K562 (cell line): Measurements from ENCODE around the gene HIRIP3. TPM values are rescaled to one million over a fixed set of nuclear protein-coding genes. Genes with fewer than 3 reads are reported as not detected.

ENCODE experiments used
- ILK ChIP-seq: fragments of 450-650 bp; IDR thresholded peaks from 2 replicates; pipeline ENCODE4 v1.6.1; 2016; ENCODE audit warnings: missing genetic modification characterization, low read depth, mild to moderate bottlenecking, missing compliant biosample characterization, moderate library complexity, borderline replicate concordance
- PCBP1 ChIP-seq: fragments of 200-400 bp; formaldehyde crosslinking; IDR thresholded peaks from 2 replicates; pipeline ENCODE4 v1.6.1; 2018; ENCODE audit warnings: mild to moderate bottlenecking, low read depth, low read length; ENCODE audit not compliant: poor library complexity, severe bottlenecking
- TCF7 ChIP-seq: sonication (generic); IDR thresholded peaks from 2 replicates; pipeline ENCODE4 v1.6.1; 2016; ENCODE audit warnings: antibody characterized with exemption, borderline replicate concordance
- ZBED1 ChIP-seq: IDR thresholded peaks from 2 replicates; pipeline ENCODE4 v1.6.1; 2014
- polyA plus RNA-seq, 8 experiments: library from polyadenylated mRNA; depleted of rRNA in 4 of 8; stranded (reverse) in 5 of 8; unstranded in 3 of 8; fragments of >200 nt; fragmentation: Nextera tagmentation in 2 of 8; fragmentation: Illumina TruSeq in 1 of 8; extraction: Ambion mirVana in 2 of 8; extraction: Trizol in 1 of 8; gene quantifications; 2 replicates each; pipeline versions ENCODE4 v1.2.1 to v1.2.3, GENCODE V29; 2011 to 2014; ENCODE audit warnings: inconsistent platforms in 1 of 8, missing spikeins in 1 of 8
- total RNA-seq, 7 experiments: library from RNA; depleted of rRNA in 6 of 7; stranded (reverse); fragments of >200 nt in 6 of 7; fragmentation: Illumina TruSeq in 2 of 7; extraction: Trizol in 2 of 7; gene quantifications; 2 replicates each; pipeline versions ENCODE4 v1.2.1 to v1.2.3, GENCODE V29; 2011 to 2021; ENCODE audit warnings: low replicate concordance in 1 of 7
- TF ChIP-seq, protein P1 (sequence below): sonication (generic); formaldehyde crosslinking; IDR thresholded peaks from 2 replicates; pipeline ENCODE4 v1.4.0; 2020; ENCODE audit warnings: mild to moderate bottlenecking, missing genetic modification reagents
- TF ChIP-seq, protein P2 (sequence below): IDR thresholded peaks from 2 replicates; pipeline ENCODE4 v1.6.1; 2014; ENCODE audit warnings: antibody characterized with exemption
- TF ChIP-seq, protein P3 (sequence below): IDR thresholded peaks from 2 replicates; pipeline ENCODE4 v1.6.1; 2011; ENCODE audit not compliant: insufficient read length; ENCODE audit errors: extremely low read depth
- TF ChIP-seq, protein P4 (sequence below): fragments of 450-650 bp; IDR thresholded peaks from 2 replicates; pipeline ENCODE4 v1.6.1; 2016; ENCODE audit warnings: low read depth, mild to moderate bottlenecking, moderate library complexity
- TF ChIP-seq, protein P5 (sequence below): sonication (generic); formaldehyde crosslinking; IDR thresholded peaks from 2 replicates; pipeline ENCODE4 v1.8.1; 2022; ENCODE audit warnings: missing genetic modification reagents
- TF ChIP-seq, protein P6 (sequence below), 2 experiments: fragments of 450-650 bp; IDR thresholded peaks; 2 replicates each; pipeline ENCODE4 v1.6.1; 2016; ENCODE audit warnings: mild to moderate bottlenecking in 2 of 2, borderline replicate concordance in 1 of 2, low read depth in 1 of 2, moderate library complexity in 1 of 2

HIRIP3 gene
- total and polyA plus RNA-seq, 9 of the 15 experiments (the other 6 are each of a cell fraction or from before 2014, with no cell fraction given) = 3.3 to 38.2 (median 18.2) TPM

DNA sequence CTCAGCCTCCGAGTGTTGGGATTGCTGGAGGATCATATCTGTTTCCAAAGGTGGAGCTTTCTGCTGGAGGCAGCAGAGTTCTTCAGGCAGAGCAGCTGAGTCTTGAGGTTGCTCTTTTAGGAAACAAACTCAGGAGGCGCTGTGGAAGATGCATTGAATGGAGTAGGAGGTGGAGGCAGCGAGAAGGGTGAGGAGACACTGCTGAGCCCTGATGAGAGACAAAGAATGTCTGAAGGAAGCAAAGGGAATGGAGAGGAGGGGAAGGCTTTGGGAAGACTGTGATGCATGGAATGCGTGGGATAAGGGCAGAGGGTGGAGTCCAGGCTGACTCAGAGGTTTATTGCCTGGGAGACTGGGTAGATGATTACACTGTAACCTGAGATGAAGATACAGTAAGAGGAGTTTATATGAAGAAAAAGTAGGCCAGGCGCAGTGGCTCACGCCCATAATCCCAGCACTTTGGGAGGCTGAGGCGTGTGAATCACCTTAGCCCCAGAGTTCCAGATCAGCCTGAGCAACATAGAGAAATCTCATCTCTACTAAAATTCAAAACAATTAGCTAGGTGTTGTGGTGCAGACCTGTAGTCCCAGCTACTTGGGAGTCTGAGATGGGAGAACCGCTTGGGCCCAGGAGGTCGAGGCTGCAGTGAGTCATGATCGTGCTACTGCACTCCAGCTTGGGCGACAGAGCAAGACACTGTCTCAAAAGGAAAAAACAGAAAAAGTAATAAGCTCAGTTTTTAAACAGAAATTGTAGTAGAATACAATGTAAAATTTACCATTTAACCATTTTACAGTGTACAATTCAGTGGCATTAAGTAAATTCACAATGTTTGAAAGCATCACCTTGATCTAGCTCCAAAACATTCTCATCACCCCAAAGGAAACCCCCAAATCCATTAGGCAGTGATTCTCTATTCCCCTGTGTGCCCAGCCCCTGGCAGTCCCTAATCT lies 51.3 kb downstream of the HIRIP3 start (continued):
- TF ChIP-seq, protein P1, sequence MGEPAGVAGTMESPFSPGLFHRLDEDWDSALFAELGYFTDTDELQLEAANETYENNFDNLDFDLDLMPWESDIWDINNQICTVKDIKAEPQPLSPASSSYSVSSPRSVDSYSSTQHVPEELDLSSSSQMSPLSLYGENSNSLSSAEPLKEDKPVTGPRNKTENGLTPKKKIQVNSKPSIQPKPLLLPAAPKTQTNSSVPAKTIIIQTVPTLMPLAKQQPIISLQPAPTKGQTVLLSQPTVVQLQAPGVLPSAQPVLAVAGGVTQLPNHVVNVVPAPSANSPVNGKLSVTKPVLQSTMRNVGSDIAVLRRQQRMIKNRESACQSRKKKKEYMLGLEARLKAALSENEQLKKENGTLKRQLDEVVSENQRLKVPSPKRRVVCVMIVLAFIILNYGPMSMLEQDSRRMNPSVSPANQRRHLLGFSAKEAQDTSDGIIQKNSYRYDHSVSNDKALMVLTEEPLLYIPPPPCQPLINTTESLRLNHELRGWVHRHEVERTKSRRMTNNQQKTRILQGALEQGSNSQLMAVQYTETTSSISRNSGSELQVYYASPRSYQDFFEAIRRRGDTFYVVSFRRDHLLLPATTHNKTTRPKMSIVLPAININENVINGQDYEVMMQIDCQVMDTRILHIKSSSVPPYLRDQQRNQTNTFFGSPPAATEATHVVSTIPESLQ (CRISPR knock-in tag) = no peak
- TF ChIP-seq ILK (tag) = no peak
- TF ChIP-seq, protein P2, sequence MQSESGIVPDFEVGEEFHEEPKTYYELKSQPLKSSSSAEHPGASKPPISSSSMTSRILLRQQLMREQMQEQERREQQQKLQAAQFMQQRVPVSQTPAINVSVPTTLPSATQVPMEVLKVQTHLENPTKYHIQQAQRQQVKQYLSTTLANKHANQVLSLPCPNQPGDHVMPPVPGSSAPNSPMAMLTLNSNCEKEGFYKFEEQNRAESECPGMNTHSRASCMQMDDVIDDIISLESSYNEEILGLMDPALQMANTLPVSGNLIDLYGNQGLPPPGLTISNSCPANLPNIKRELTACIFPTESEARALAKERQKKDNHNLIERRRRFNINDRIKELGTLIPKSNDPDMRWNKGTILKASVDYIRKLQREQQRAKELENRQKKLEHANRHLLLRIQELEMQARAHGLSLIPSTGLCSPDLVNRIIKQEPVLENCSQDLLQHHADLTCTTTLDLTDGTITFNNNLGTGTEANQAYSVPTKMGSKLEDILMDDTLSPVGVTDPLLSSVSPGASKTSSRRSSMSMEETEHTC = no peak
- TF ChIP-seq, protein P3, sequence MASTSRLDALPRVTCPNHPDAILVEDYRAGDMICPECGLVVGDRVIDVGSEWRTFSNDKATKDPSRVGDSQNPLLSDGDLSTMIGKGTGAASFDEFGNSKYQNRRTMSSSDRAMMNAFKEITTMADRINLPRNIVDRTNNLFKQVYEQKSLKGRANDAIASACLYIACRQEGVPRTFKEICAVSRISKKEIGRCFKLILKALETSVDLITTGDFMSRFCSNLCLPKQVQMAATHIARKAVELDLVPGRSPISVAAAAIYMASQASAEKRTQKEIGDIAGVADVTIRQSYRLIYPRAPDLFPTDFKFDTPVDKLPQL = no peak
- TF ChIP-seq, protein P4, sequence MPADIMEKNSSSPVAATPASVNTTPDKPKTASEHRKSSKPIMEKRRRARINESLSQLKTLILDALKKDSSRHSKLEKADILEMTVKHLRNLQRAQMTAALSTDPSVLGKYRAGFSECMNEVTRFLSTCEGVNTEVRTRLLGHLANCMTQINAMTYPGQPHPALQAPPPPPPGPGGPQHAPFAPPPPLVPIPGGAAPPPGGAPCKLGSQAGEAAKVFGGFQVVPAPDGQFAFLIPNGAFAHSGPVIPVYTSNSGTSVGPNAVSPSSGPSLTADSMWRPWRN = no peak; the same call in 1 of the 2 replicates
- no peak for TF ChIP-seq PCBP1
- no peak for TF ChIP-seq ZBED1
- TF ChIP-seq TCF7 = no peak
- TF ChIP-seq, protein P5, sequence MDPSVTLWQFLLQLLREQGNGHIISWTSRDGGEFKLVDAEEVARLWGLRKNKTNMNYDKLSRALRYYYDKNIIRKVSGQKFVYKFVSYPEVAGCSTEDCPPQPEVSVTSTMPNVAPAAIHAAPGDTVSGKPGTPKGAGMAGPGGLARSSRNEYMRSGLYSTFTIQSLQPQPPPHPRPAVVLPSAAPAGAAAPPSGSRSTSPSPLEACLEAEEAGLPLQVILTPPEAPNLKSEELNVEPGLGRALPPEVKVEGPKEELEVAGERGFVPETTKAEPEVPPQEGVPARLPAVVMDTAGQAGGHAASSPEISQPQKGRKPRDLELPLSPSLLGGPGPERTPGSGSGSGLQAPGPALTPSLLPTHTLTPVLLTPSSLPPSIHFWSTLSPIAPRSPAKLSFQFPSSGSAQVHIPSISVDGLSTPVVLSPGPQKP = no peak
- TF ChIP-seq, protein P6, sequence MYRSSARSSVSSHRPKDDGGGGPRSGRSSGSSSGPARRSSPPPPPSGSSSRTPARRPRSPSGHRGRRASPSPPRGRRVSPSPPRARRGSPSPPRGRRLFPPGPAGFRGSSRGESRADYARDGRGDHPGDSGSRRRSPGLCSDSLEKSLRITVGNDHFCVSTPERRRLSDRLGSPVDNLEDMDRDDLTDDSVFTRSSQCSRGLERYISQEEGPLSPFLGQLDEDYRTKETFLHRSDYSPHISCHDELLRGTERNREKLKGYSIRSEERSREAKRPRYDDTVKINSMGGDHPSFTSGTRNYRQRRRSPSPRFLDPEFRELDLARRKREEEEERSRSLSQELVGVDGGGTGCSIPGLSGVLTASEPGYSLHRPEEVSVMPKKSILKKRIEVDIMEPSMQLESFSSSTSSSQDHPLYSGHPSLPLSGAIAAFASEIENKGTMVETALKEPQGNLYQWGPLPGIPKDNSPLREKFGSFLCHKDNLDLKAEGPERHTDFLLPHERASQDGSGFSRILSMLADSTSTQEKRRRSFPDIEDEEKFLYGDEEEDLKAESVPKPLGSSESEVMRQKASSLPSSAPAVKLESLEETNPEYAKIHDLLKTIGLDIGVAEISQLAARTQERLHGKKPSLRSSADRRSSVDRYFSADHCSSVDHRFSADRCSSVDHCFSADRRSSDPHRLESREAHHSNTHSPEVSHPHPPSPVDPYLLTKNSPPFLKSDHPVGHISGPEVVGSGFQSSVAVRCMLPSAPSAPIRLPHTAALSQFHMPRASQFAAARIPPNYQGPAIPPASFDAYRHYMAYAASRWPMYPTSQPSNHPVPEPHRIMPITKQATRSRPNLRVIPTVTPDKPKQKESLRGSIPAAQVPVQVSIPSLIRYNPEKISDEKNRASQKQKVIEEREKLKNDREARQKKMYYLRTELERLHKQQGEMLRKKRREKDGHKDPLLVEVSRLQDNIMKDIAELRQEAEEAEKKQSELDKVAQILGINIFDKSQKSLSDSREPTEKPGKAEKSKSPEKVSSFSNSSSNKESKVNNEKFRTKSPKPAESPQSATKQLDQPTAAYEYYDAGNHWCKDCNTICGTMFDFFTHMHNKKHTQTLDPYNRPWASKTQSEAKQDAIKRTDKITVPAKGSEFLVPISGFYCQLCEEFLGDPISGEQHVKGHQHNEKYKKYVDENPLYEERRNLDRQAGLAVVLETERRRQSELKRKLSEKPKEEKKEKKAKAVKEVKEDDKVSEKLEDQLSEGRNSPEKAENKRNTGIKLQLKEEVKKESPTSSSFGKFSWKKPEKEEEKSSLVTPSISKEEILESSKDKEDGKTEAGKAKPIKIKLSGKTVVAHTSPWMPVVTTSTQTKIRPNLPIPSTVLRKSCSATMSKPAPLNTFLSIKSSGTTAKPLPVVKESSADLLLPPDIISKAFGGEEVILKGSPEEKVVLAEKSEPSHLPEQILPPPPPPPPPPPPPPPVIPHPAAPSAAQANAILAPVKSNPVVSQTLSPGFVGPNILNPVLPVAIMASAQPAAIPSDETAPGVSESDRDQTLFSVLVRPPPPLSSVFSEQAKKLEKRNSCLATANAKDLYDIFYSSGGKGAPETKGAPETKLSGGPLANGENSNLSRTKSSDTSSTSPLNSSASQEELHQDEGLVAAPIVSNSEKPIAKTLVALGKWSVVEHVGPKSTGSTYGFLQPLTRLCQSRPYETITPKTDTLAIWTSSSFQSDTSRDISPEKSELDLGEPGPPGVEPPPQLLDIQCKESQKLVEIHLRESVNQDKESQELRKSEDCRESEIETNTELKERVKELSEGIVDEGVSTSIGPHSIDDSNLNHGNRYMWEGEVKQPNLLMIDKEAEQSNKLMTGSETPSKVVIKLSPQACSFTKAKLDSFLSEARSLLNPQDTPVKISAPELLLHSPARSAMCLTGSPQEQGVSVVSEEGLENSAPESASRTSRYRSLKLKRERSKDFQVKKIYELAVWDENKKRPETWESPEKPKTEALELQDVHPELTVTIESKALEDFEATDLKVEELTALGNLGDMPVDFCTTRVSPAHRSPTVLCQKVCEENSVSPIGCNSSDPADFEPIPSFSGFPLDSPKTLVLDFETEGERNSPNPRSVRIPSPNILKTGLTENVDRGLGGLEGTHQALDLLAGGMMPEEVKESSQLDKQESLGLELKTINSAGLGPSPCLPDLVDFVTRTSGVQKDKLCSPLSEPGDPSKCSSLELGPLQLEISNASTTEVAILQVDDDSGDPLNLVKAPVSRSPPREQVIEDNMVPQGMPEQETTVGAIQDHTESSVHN (IDR thresholded peaks at IDR 0.05; ENCODE audit: borderline replicate concordance in 1 of 2, low read depth in 1 of 2) = 0 out of 4 replicates have a peak, but pooled peaks of 1 of the 2 experiments have one; percentile 4
